Measurements from ENCODE around the gene STYK1.
A peak's percentile ranks its signal among the peaks of the same experiment; 100 is the strongest.

The STYK1 gene

GRCh38 chr12:10636124-10636523 is 37.7 kb downstream of the STYK1 start:
- Histone ChIP-seq H3K9me3 (ENCODE audit: control insufficient read depth, low read length) (no peaks in the 10 kb centered on the region), H3K36me3 (ENCODE audit: control insufficient read depth, insufficient read depth, low read length) (no peaks in the 10 kb centered on the region), H3K27me3 (ENCODE audit: control insufficient read depth, insufficient read depth, low read length) (no peaks in the 10 kb centered on the region), H3K4me3 (ENCODE audit: low read length) (no peak overlapping the region), H3K4me1 (ENCODE audit: control insufficient read depth, insufficient read depth, low read length) (peaks cover 66% of the 10 kb centered on the region), H3K9ac (ENCODE audit: low read length) (peak overlapping the region; percentile 26)

GRCh38 chr12:10635306-10635705 is 38.5 kb downstream of the STYK1 start:
- H3K4me1 ChIP-seq (ENCODE audit: control insufficient read depth, insufficient read depth, low read length) = peaks cover 61% of the 10 kb centered on the region
- H3K4me3 ChIP-seq (ENCODE audit: low read length) = no peak overlapping the region
- H3K36me3 ChIP-seq (ENCODE audit: control insufficient read depth, insufficient read depth, low read length) = no peaks in the 10 kb centered on the region
- no peaks in the 10 kb centered on the region for H3K9me3 ChIP-seq (ENCODE audit: control insufficient read depth, low read length)
- no peaks in the 10 kb centered on the region for H3K27me3 ChIP-seq (ENCODE audit: control insufficient read depth, insufficient read depth, low read length)
- no peak overlapping the region for H3K9ac ChIP-seq (ENCODE audit: low read length)

GRCh38 chr12:10634427-10634826 is 39.4 kb downstream of the STYK1 start:
- Histone ChIP-seq H3K36me3 (ENCODE audit: control insufficient read depth, insufficient read depth, low read length) (no peaks in the 10 kb centered on the region), H3K9me3 (ENCODE audit: control insufficient read depth, low read length) (no peaks in the 10 kb centered on the region), H3K27me3 (ENCODE audit: control insufficient read depth, insufficient read depth, low read length) (no peaks in the 10 kb centered on the region), H3K4me3 (ENCODE audit: low read length) (no peak overlapping the region), H3K9ac (ENCODE audit: low read length) (no peak overlapping the region), H3K4me1 (ENCODE audit: control insufficient read depth, insufficient read depth, low read length) (peaks cover 53% of the 10 kb centered on the region)

GRCh38 chr12:10633541-10633940 is 40.3 kb downstream of the STYK1 start:
- H3K36me3 ChIP-seq (ENCODE audit: control insufficient read depth, insufficient read depth, low read length) = no peaks in the 10 kb centered on the region
- no peaks in the 10 kb centered on the region for H3K9me3 ChIP-seq (ENCODE audit: control insufficient read depth, low read length)
- H3K27me3 ChIP-seq (ENCODE audit: control insufficient read depth, insufficient read depth, low read length) = no peaks in the 10 kb centered on the region
- H3K9ac ChIP-seq (ENCODE audit: low read length) = no peak overlapping the region
- no peak overlapping the region for H3K4me3 ChIP-seq (ENCODE audit: low read length)
- peaks cover 44% of the 10 kb centered on the region for H3K4me1 ChIP-seq (ENCODE audit: control insufficient read depth, insufficient read depth, low read length)

GRCh38 chr12:10632226-10632625 is 41.6 kb downstream of the STYK1 start:
- no peak overlapping the region for H3K4me3 ChIP-seq (ENCODE audit: low read length)
- H3K4me1 ChIP-seq (ENCODE audit: control insufficient read depth, insufficient read depth, low read length) = peaks cover 33% of the 10 kb centered on the region
- H3K36me3 ChIP-seq (ENCODE audit: control insufficient read depth, insufficient read depth, low read length) = no peaks in the 10 kb centered on the region
- H3K9me3 ChIP-seq (ENCODE audit: control insufficient read depth, low read length) = no peaks in the 10 kb centered on the region
- H3K27me3 ChIP-seq (ENCODE audit: control insufficient read depth, insufficient read depth, low read length) = no peaks in the 10 kb centered on the region
- H3K9ac ChIP-seq (ENCODE audit: low read length) = no peak overlapping the region

GRCh38 chr12:10624605-10625004 is 49.2 kb downstream of the STYK1 start:
- no peaks in the 10 kb centered on the region for H3K4me1 ChIP-seq (ENCODE audit: control insufficient read depth, insufficient read depth, low read length)
- H3K4me3 ChIP-seq (ENCODE audit: low read length) = no peak overlapping the region
- H3K9me3 ChIP-seq (ENCODE audit: control insufficient read depth, low read length) = no peaks in the 10 kb centered on the region
- H3K27me3 ChIP-seq (ENCODE audit: control insufficient read depth, insufficient read depth, low read length) = no peaks in the 10 kb centered on the region
- no peaks in the 10 kb centered on the region for H3K36me3 ChIP-seq (ENCODE audit: control insufficient read depth, insufficient read depth, low read length)
- H3K9ac ChIP-seq (ENCODE audit: low read length) = no peak overlapping the region

GRCh38 chr12:10623131-10623530 is 50.7 kb downstream of the STYK1 start:
- no peaks in the 10 kb centered on the region for H3K9me3 ChIP-seq (ENCODE audit: control insufficient read depth, low read length)
- H3K4me1 ChIP-seq (ENCODE audit: control insufficient read depth, insufficient read depth, low read length) = no peaks in the 10 kb centered on the region

GRCh38 chr12:10621278-10621677 is 52.6 kb downstream of the STYK1 start:
- Histone ChIP-seq H3K9me3 (ENCODE audit: control insufficient read depth, low read length) (no peaks in the 10 kb centered on the region), H3K4me1 (ENCODE audit: control insufficient read depth, insufficient read depth, low read length) (peaks cover 3% of the 10 kb centered on the region), H3K27me3 (ENCODE audit: control insufficient read depth, insufficient read depth, low read length) (no peaks in the 10 kb centered on the region), H3K36me3 (ENCODE audit: control insufficient read depth, insufficient read depth, low read length) (no peaks in the 10 kb centered on the region), H3K4me3 (ENCODE audit: low read length) (no peak overlapping the region), H3K9ac (ENCODE audit: low read length) (no peak overlapping the region)

More at GRCh38 chr12:10623131-10623530, 50.7 kb downstream of the STYK1 start:
- Histone ChIP-seq H3K36me3 (ENCODE audit: control insufficient read depth, insufficient read depth, low read length) (no peaks in the 10 kb centered on the region), H3K9ac (ENCODE audit: low read length) (no peak overlapping the region), H3K27me3 (ENCODE audit: control insufficient read depth, insufficient read depth, low read length) (no peaks in the 10 kb centered on the region), H3K4me3 (ENCODE audit: low read length) (no peak overlapping the region)

GRCh38 chr12:10620078-10620779 is 53.6 kb downstream of the STYK1 start:
- Histone ChIP-seq H3K27me3 (ENCODE audit: control insufficient read depth, insufficient read depth, low read length) (no peaks in the 10 kb centered on the region), H3K36me3 (ENCODE audit: control insufficient read depth, insufficient read depth, low read length) (no peaks in the 10 kb centered on the region), H3K4me1 (ENCODE audit: control insufficient read depth, insufficient read depth, low read length) (peaks cover 8% of the 10 kb centered on the region), H3K9ac (ENCODE audit: low read length) (no peak overlapping the region), H3K4me3 (ENCODE audit: low read length) (no peak overlapping the region), H3K9me3 (ENCODE audit: control insufficient read depth, low read length) (no peaks in the 10 kb centered on the region)

- Histone ChIP-seq H3K9me3 (ENCODE audit: control insufficient read depth, low read length) (no peaks in the 10 kb centered on the region), H3K4me3 (ENCODE audit: low read length) (no peak overlapping the region), H3K9ac (ENCODE audit: low read length) (no peak overlapping the region), H3K36me3 (ENCODE audit: control insufficient read depth, insufficient read depth, low read length) (no peaks in the 10 kb centered on the region), H3K4me1 (ENCODE audit: control insufficient read depth, insufficient read depth, low read length) (peaks cover 8% of the 10 kb centered on the region), H3K27me3 (ENCODE audit: control insufficient read depth, insufficient read depth, low read length) (no peaks in the 10 kb centered on the region)
These were observed 55.4 kb downstream of the STYK1 start for GRCh38 chr12:10618338-10618987.

GRCh38 chr12:10617863-10618262 is 56.0 kb downstream of the STYK1 start:
- no peak overlapping the region for H3K4me3 ChIP-seq (ENCODE audit: low read length)
- H3K36me3 ChIP-seq (ENCODE audit: control insufficient read depth, insufficient read depth, low read length) = no peaks in the 10 kb centered on the region
- H3K9ac ChIP-seq (ENCODE audit: low read length) = no peak overlapping the region
- H3K27me3 ChIP-seq (ENCODE audit: control insufficient read depth, insufficient read depth, low read length) = no peaks in the 10 kb centered on the region
- no peaks in the 10 kb centered on the region for H3K9me3 ChIP-seq (ENCODE audit: control insufficient read depth, low read length)
- peaks cover 9% of the 10 kb centered on the region for H3K4me1 ChIP-seq (ENCODE audit: control insufficient read depth, insufficient read depth, low read length)

- Histone ChIP-seq H3K9ac (ENCODE audit: low read length) (no peak overlapping the region), H3K4me1 (ENCODE audit: control insufficient read depth, insufficient read depth, low read length) (peaks cover 16% of the 10 kb centered on the region), H3K4me3 (ENCODE audit: low read length) (no peak overlapping the region), H3K36me3 (ENCODE audit: control insufficient read depth, insufficient read depth, low read length) (no peaks in the 10 kb centered on the region), H3K27me3 (ENCODE audit: control insufficient read depth, insufficient read depth, low read length) (no peaks in the 10 kb centered on the region), H3K9me3 (ENCODE audit: control insufficient read depth, low read length) (no peaks in the 10 kb centered on the region)
These were observed 58.3 kb downstream of the STYK1 start for GRCh38 chr12:10615532-10615931.
